H9 (cell line): ENCODE measurements around the gene CCDC134. TPM values are rescaled to one million over a fixed set of nuclear protein-coding genes. Genes with fewer than 3 reads are reported as not detected.

Experiments
- DNase-seq: peaks from one replicate; pipeline ENCODE4 v3.0.0-alpha.2; 2017
- H2AFZ ChIP-seq: one replicate; pipeline ENCODE4 v1.6.1; 2013; ENCODE audit warnings: mild to moderate bottlenecking, low read length, control low read depth, moderate library complexity
- H2AK5ac ChIP-seq: 2 replicates; pipeline ENCODE4 v1.6.1; 2013; ENCODE audit warnings: low read length, control low read depth, mixed read lengths; ENCODE audit not compliant: insufficient read length
- H2BK120ac ChIP-seq: one replicate; pipeline ENCODE4 v1.6.1; 2013; ENCODE audit warnings: low read depth, mild to moderate bottlenecking, low read length, control low read depth, inconsistent platforms; ENCODE audit not compliant: poor library complexity, severe bottlenecking
- H2BK12ac ChIP-seq: 2 replicates; pipeline ENCODE4 v1.6.1; 2013; ENCODE audit warnings: low read length, control low read depth, mixed read lengths, low read depth; ENCODE audit not compliant: insufficient read length
- H2BK15ac ChIP-seq: 2 replicates; pipeline ENCODE4 v1.6.1; 2013; ENCODE audit warnings: low read depth, low read length, control low read depth
- H2BK20ac ChIP-seq: one replicate; pipeline ENCODE4 v1.6.1; 2013; ENCODE audit warnings: low read depth, mild to moderate bottlenecking, low read length, control low read depth, inconsistent platforms; ENCODE audit not compliant: poor library complexity, severe bottlenecking
- H2BK5ac ChIP-seq: 2 replicates; pipeline ENCODE4 v1.6.1; 2013; ENCODE audit warnings: low read length, control low read depth, mixed read lengths; ENCODE audit not compliant: insufficient read length
- H3K14ac ChIP-seq: 2 replicates; pipeline ENCODE4 v1.6.1; 2013; ENCODE audit warnings: low read length, control low read depth; ENCODE audit not compliant: insufficient read depth
- H3K18ac ChIP-seq: 2 replicates; pipeline ENCODE4 v1.6.1; 2013; ENCODE audit warnings: low read depth, mild to moderate bottlenecking, mixed read lengths, low read length, control low read depth; ENCODE audit not compliant: insufficient read length
- H3K23ac ChIP-seq: 2 replicates; pipeline ENCODE4 v1.6.1; 2013; ENCODE audit warnings: low read length, control low read depth, mixed read lengths, low read depth; ENCODE audit not compliant: insufficient read length
- H3K23me2 ChIP-seq: 2 replicates; pipeline ENCODE4 v1.6.1; 2013; ENCODE audit warnings: low read depth, mild to moderate bottlenecking, mixed read lengths, low read length, control low read depth; ENCODE audit not compliant: insufficient read length, poor library complexity, severe bottlenecking
- H3K27ac ChIP-seq: 2 replicates; pipeline ENCODE4 v1.5.1; 2013; ENCODE audit warnings: low read length, control low read depth, mixed read lengths, low read depth; ENCODE audit not compliant: insufficient read length
- H3K27me3 ChIP-seq: 2 replicates; pipeline ENCODE4 v1.6.1; 2013; ENCODE audit warnings: low read length, control low read depth, inconsistent platforms; ENCODE audit not compliant: insufficient read depth
- H3K4ac ChIP-seq: 2 replicates; pipeline ENCODE4 v1.6.1; 2013; ENCODE audit warnings: low read depth, mild to moderate bottlenecking, control low read depth, inconsistent platforms, low read length, moderate library complexity
- H3K4me1 ChIP-seq: 2 replicates; pipeline ENCODE4 v1.6.1; 2013; ENCODE audit warnings: low read length, control low read depth, inconsistent platforms; ENCODE audit not compliant: insufficient read depth
- H3K4me2 ChIP-seq: 2 replicates; pipeline ENCODE4 v1.6.1; 2013; ENCODE audit warnings: low read length, control low read depth, mixed read lengths; ENCODE audit not compliant: insufficient read length, insufficient read depth
- H3K56ac ChIP-seq: 2 replicates; pipeline ENCODE4 v1.6.1; 2013; ENCODE audit warnings: low read depth, mild to moderate bottlenecking, mixed read lengths, low read length, control low read depth; ENCODE audit not compliant: insufficient read length
- H3K79me1 ChIP-seq: 2 replicates; pipeline ENCODE4 v1.6.1; 2013; ENCODE audit warnings: low read depth, mild to moderate bottlenecking, moderate library complexity, low read length, control low read depth, inconsistent platforms; ENCODE audit not compliant: insufficient read depth, poor library complexity, severe bottlenecking
- H3K79me2 ChIP-seq: 2 replicates; pipeline ENCODE4 v1.6.1; 2013; ENCODE audit warnings: low read length, control low read depth, inconsistent platforms; ENCODE audit not compliant: insufficient read depth
- H3K9ac ChIP-seq: 2 replicates; pipeline ENCODE4 v1.6.1; 2013; ENCODE audit warnings: low read length, control low read depth, mixed read lengths; ENCODE audit not compliant: insufficient read length; ENCODE audit errors: extremely low read depth
- H3K9me3 ChIP-seq: one replicate; pipeline ENCODE4 v1.6.1; 2013; ENCODE audit warnings: low read depth, low read length, inconsistent platforms; ENCODE audit not compliant: control insufficient read depth
- H3T11ph ChIP-seq: one replicate; pipeline ENCODE4 v1.6.1; 2013; ENCODE audit warnings: mild to moderate bottlenecking, low read length, control low read depth, inconsistent platforms
- H4K20me1 ChIP-seq: one replicate; pipeline ENCODE4 v1.6.1; 2013; ENCODE audit not compliant: control insufficient read depth, insufficient read length, insufficient read depth
- H4K5ac ChIP-seq: 2 replicates; pipeline ENCODE4 v1.6.1; 2013; ENCODE audit warnings: low read depth, mild to moderate bottlenecking, mixed read lengths, low read length, control low read depth; ENCODE audit not compliant: insufficient read length
- H4K8ac ChIP-seq: replicated peaks from 2 replicates; pipeline ENCODE4 v1.6.1; 2013; ENCODE audit warnings: low read length, control low read depth, mixed read lengths, low read depth; ENCODE audit not compliant: insufficient read length
- H4K91ac ChIP-seq: 2 replicates; pipeline ENCODE4 v1.6.1; 2013; ENCODE audit warnings: low read depth, mild to moderate bottlenecking, moderate library complexity, mixed read lengths, low read length, control low read depth; ENCODE audit not compliant: insufficient read length
- H3K27ac Mint-ChIP-seq, 3 experiments: 2 replicates in 2 of 3; 3 replicates in 1 of 3; pipeline ENCODE4 v1.8.0; 2020 to 2021; ENCODE audit warnings: mixed read lengths in 3 of 3, mild to moderate bottlenecking in 1 of 3, moderate library complexity in 1 of 3
- H3K27me3 Mint-ChIP-seq: 2 replicates; pipeline ENCODE4 v1.8.0; 2021; ENCODE audit warnings: low read depth, mild to moderate bottlenecking, moderate library complexity, mixed read lengths
- H3K36me3 Mint-ChIP-seq, 3 experiments: 2 replicates in 2 of 3; 3 replicates in 1 of 3; pipeline ENCODE4 v1.8.0; 2020 to 2021; ENCODE audit warnings: low read depth in 3 of 3, mixed read lengths in 3 of 3; ENCODE audit not compliant: insufficient read depth in 1 of 3
- H3K4me1 Mint-ChIP-seq, 2 experiments: 2 replicates each; pipeline ENCODE4 v1.8.0; 2020; ENCODE audit warnings: mixed read lengths in 2 of 2
- H3K4me3 Mint-ChIP-seq, 2 experiments: 2 replicates in 1 of 2; 3 replicates in 1 of 2; pipeline ENCODE4 v1.8.0; 2020 to 2021; ENCODE audit warnings: mild to moderate bottlenecking in 2 of 2, mixed read lengths in 2 of 2, moderate library complexity in 1 of 2
- H3K9me3 Mint-ChIP-seq, 2 experiments: 2 replicates in 1 of 2; 3 replicates in 1 of 2; pipeline ENCODE4 v1.8.0; 2020; ENCODE audit warnings: mild to moderate bottlenecking in 2 of 2, mixed read lengths in 2 of 2, moderate library complexity in 1 of 2
- CTCF ChIP-seq: fragments of 200-600 bp; sonication (generic); conservative IDR thresholded peaks from 3 replicates; pipeline ENCODE4 v1.8.0; 2021; ENCODE audit warnings: antibody characterized with exemption, mild to moderate bottlenecking
- WGBS: extraction: QIAGEN DNeasy Blood & Tissue Kit; methylation state at CpG from one replicate; pipeline ENCODE4 v1.1.7; 2013; ENCODE audit warnings: missing lambda C conversion rate, low lambda C conversion rate, mixed read lengths; ENCODE audit not compliant: insufficient read length; ENCODE audit errors: extremely low coverage; 5-methylcytosine and 5-hydroxymethylcytosine counted together
- total RNA-seq: library from RNA; stranded (reverse); gene quantifications from 2 replicates; pipeline ENCODE4 v1.2.1, GENCODE V29; 2021

CCDC134 gene
- total RNA-seq, 1 experiment from 2014 or later: 20.7 TPM

GRCh38 chr22:41757502-41757901, 43.0 kb upstream of the CCDC134 start:
- H2BK20ac ChIP-seq: no peak overlapping the region
- no peak overlapping the region for H2BK15ac ChIP-seq
- Mint-ChIP-seq H3K27ac (no peak overlapping the region), H3K4me1 (peaks cover 14% of the 10 kb centered on the region in 2 experiments), H3K36me3 (no peaks in the 10 kb centered on the region), H3K27me3 (no peaks in the 10 kb centered on the region), H3K9me3 (no peaks in the 10 kb centered on the region), H3K4me3 (no peak overlapping the region)
- DNase-seq: no peak
- no peak overlapping the region for H3K27ac ChIP-seq
- H4K91ac ChIP-seq: no peak overlapping the region
- no peaks in the 10 kb centered on the region for H3K27me3 ChIP-seq
- H2BK12ac ChIP-seq: no peak overlapping the region
- H3K4me2 ChIP-seq: no peak overlapping the region
- H4K8ac ChIP-seq: no peak overlapping the region
- H2BK5ac ChIP-seq: no peak overlapping the region
- H3K18ac ChIP-seq: no peak overlapping the region
- no peak overlapping the region for H3K14ac ChIP-seq
- no peak overlapping the region for H3T11ph ChIP-seq
- H3K79me1 ChIP-seq: no peaks in the 10 kb centered on the region
- H3K4me1 ChIP-seq: peaks cover 5% of the 10 kb centered on the region
- WGBS: no CpG with 5 or more reads among the region's 5 CpGs
- no peaks in the 10 kb centered on the region for H3K23me2 ChIP-seq
- no peak overlapping the region for H3K56ac ChIP-seq
- H3K79me2 ChIP-seq: no peaks in the 10 kb centered on the region
- no peak overlapping the region for H2AK5ac ChIP-seq
- no peaks in the 10 kb centered on the region for H4K20me1 ChIP-seq
- H3K9me3 ChIP-seq: no peaks in the 10 kb centered on the region
- H3K4ac ChIP-seq: no peak overlapping the region
- H4K5ac ChIP-seq: no peak overlapping the region
- TF ChIP-seq CTCF: no peak
- no peak overlapping the region for H2BK120ac ChIP-seq
- no peak overlapping the region for H3K9ac ChIP-seq
- no peak overlapping the region for H2AFZ ChIP-seq
- no peak overlapping the region for H3K23ac ChIP-seq
